Neural cell (in vitro differentiated cells): ENCODE measurements around the gene MED13L. TPM values are rescaled to one million over a fixed set of nuclear protein-coding genes. Genes with fewer than 3 reads are reported as not detected.

Experiments used
- H2AFZ ChIP-seq: fragments of 200-600, 300-800 bp; sonication (generic), shearing (Covaris generic); 2 replicates; pipeline ENCODE4 v1.6.0; 2014; ENCODE audit warnings: low read depth, mild to moderate bottlenecking, antibody characterized with exemption, low read length, moderate library complexity
- H3F3A ChIP-seq: fragments of 200-600 bp; shearing (Covaris generic); 2 replicates; pipeline ENCODE4 v1.6.1; 2016; ENCODE audit warnings: mild to moderate bottlenecking, moderate library complexity, mixed read lengths, antibody characterized with exemption, low read length; ENCODE audit not compliant: insufficient read depth, poor library complexity, severe bottlenecking
- H3K27ac ChIP-seq: fragments of 200-600, 300-800 bp; sonication (generic), shearing (Covaris generic); 2 replicates; pipeline ENCODE4 v1.5.1; 2014; ENCODE audit warnings: mild to moderate bottlenecking, low read length, moderate library complexity
- H3K27me3 ChIP-seq: fragments of 300-800, 200-600 bp; sonication (generic), shearing (Covaris generic); 2 replicates; pipeline ENCODE4 v1.6.0; 2014; ENCODE audit warnings: mild to moderate bottlenecking, low read depth, low read length, moderate library complexity; ENCODE audit not compliant: insufficient read depth
- H3K36me3 ChIP-seq: fragments of 300-800, 200-600 bp; sonication (generic), shearing (Covaris generic); 2 replicates; pipeline ENCODE4 v1.5.1; 2014; ENCODE audit warnings: mild to moderate bottlenecking, antibody characterized with exemption, low read length, moderate library complexity; ENCODE audit not compliant: insufficient read depth
- H3K4me2 ChIP-seq: fragments of 300-800, 200-600 bp; sonication (generic), shearing (Covaris generic); 2 replicates; pipeline ENCODE4 v1.6.0; 2014; ENCODE audit warnings: mild to moderate bottlenecking, low read length
- H3K4me3 ChIP-seq: fragments of 300-800, 200-600 bp; sonication (generic), shearing (Covaris generic); 2 replicates; pipeline ENCODE4 v1.5.1; 2014; ENCODE audit warnings: mild to moderate bottlenecking, low read length, moderate library complexity
- H3K79me2 ChIP-seq: fragments of 200-600 bp; shearing (Covaris generic); replicated peaks from 2 replicates; pipeline ENCODE4 v1.6.0; 2014; ENCODE audit warnings: mild to moderate bottlenecking, low read length, moderate library complexity; ENCODE audit not compliant: insufficient read depth
- H3K9ac ChIP-seq: fragments of 300-800, 200-600 bp; sonication (generic), shearing (Covaris generic); 2 replicates; pipeline ENCODE4 v1.6.1; 2016; ENCODE audit warnings: mild to moderate bottlenecking, low read length, mixed read lengths
- H3K9me2 ChIP-seq: fragments of 200-600 bp; shearing (Covaris generic); 2 replicates; pipeline ENCODE4 v1.6.1; 2016; ENCODE audit warnings: mild to moderate bottlenecking, low read length, mixed read lengths; ENCODE audit not compliant: insufficient read depth
- H3K9me3 ChIP-seq: fragments of 200-600, 300-800 bp; sonication (generic), shearing (Covaris generic); 2 replicates; pipeline ENCODE4 v1.6.1; 2016; ENCODE audit warnings: mild to moderate bottlenecking, mixed run types, low read length, moderate library complexity, mixed read lengths
- H4K20me1 ChIP-seq: fragments of 200-600 bp; shearing (Covaris generic); 2 replicates; pipeline ENCODE4 v1.6.1; 2016; ENCODE audit warnings: mild to moderate bottlenecking, mixed run types; ENCODE audit not compliant: insufficient read depth
- CTCF ChIP-seq: fragments of 450-650 bp; IDR thresholded peaks from 2 replicates; pipeline ENCODE4 v1.5.1; 2014; ENCODE audit warnings: antibody characterized with exemption, mild to moderate bottlenecking, moderate library complexity; ENCODE audit not compliant: poor library complexity, severe bottlenecking
- EP300 ChIP-seq: fragments of 450-650 bp; conservative IDR thresholded peaks from 2 replicates; pipeline ENCODE4 v1.6.1; 2014; ENCODE audit warnings: antibody characterized with exemption, mild to moderate bottlenecking, moderate library complexity; ENCODE audit not compliant: poor library complexity, severe bottlenecking
- MXI1 ChIP-seq: fragments of 450-650 bp; conservative IDR thresholded peaks from 2 replicates; pipeline ENCODE4 v1.6.1; 2014; ENCODE audit warnings: antibody characterized with exemption, mild to moderate bottlenecking; ENCODE audit not compliant: poor library complexity, severe bottlenecking
- REST ChIP-seq: IDR thresholded peaks from 2 replicates; pipeline ENCODE4 v1.6.1; 2012; ENCODE audit warnings: borderline replicate concordance
- SMC3 ChIP-seq: fragments of 450-650 bp; conservative IDR thresholded peaks from 2 replicates; pipeline ENCODE4 v1.6.1; 2014; ENCODE audit warnings: antibody characterized with exemption, mild to moderate bottlenecking, moderate library complexity; ENCODE audit not compliant: poor library complexity
- polyA plus RNA-seq: library from polyadenylated mRNA; depleted of rRNA; stranded (reverse); fragments of >200 nt; gene quantifications from 2 replicates; pipeline ENCODE4 v1.2.3, GENCODE V29; 2014

MED13L gene
- polyA plus RNA-seq, 1 donor from 2014 or later: 38.9 TPM

- H3F3A ChIP-seq: peaks cover 4% of the 10 kb centered on the region
- no peak overlapping the region for H3K9ac ChIP-seq
- no peaks in the 10 kb centered on the region for H3K27me3 ChIP-seq
- H3K9me3 ChIP-seq: no peaks in the 10 kb centered on the region
- H3K79me2 ChIP-seq: no peaks in the 10 kb centered on the region
- no peak overlapping the region for H3K4me2 ChIP-seq
- TF ChIP-seq EP300 (no peak), CTCF (no peak)
- H3K9me2 ChIP-seq: no peaks in the 10 kb centered on the region
- no peak overlapping the region for H3K4me3 ChIP-seq
- H3K27ac ChIP-seq: no peak overlapping the region
- no peaks in the 10 kb centered on the region for H4K20me1 ChIP-seq
- no peak overlapping the region for H2AFZ ChIP-seq
- no peaks in the 10 kb centered on the region for H3K36me3 ChIP-seq
These were observed 205.8 kb downstream of the MED13L start for GRCh38 chr12:116071555-116072230.

- H3K79me2 ChIP-seq: no peaks in the 10 kb centered on the region
These were observed 207.0 kb downstream of the MED13L start for GRCh38 chr12:116070444-116070843.

More at GRCh38 chr12:116070444-116070843, 207.0 kb downstream of the MED13L start:
- Histone ChIP-seq H3K9me3 (no peaks in the 10 kb centered on the region), H3K9ac (no peak overlapping the region), H2AFZ (no peak overlapping the region), H4K20me1 (no peaks in the 10 kb centered on the region), H3F3A (peaks cover 4% of the 10 kb centered on the region), H3K4me2 (no peak overlapping the region), H3K27me3 (no peaks in the 10 kb centered on the region), H3K36me3 (no peaks in the 10 kb centered on the region), H3K27ac (no peak overlapping the region), H3K9me2 (no peaks in the 10 kb centered on the region), H3K4me3 (no peak overlapping the region)
- no peak for TF ChIP-seq MXI1
- TF ChIP-seq SMC3: no peak
- no peak for TF ChIP-seq REST
